ENCODE results near the gene LTN1.
"Not testable (repeated sequence)": the region's sequence is repeated elsewhere in the genome, so short reads cannot be mapped to it uniquely, and the experiment has no call there.

LTN1 gene

DNA sequence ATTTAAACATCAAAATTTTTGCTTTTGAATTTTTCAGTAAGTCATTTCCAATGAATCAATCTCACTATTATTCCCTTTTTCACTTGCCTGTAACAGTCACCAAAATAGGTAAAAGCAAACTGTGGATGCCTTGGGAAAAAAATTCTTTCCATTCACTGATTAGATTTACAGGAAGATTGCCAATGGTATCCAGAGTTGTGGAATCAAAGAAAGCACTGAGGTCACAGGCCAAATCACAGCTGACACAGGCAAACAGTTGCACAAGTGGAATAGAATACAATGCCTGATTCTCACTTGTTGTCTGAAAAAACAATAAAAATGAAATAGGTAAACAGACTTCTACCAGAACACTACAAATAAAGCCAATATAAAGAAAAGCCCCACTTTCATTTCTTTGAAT is 48.4 kb downstream of the LTN1 start:
- no peak overlapping the region for H3K4me3 ChIP-seq (ENCODE audit: low read length)
- DNase-seq (ENCODE audit: low read depth): peak; percentile 9
- TF ChIP-seq, protein P1, sequence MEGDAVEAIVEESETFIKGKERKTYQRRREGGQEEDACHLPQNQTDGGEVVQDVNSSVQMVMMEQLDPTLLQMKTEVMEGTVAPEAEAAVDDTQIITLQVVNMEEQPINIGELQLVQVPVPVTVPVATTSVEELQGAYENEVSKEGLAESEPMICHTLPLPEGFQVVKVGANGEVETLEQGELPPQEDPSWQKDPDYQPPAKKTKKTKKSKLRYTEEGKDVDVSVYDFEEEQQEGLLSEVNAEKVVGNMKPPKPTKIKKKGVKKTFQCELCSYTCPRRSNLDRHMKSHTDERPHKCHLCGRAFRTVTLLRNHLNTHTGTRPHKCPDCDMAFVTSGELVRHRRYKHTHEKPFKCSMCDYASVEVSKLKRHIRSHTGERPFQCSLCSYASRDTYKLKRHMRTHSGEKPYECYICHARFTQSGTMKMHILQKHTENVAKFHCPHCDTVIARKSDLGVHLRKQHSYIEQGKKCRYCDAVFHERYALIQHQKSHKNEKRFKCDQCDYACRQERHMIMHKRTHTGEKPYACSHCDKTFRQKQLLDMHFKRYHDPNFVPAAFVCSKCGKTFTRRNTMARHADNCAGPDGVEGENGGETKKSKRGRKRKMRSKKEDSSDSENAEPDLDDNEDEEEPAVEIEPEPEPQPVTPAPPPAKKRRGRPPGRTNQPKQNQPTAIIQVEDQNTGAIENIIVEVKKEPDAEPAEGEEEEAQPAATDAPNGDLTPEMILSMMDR (conservative IDR thresholded peaks at IDR 0.05; ENCODE audit: low read length): no peak

DNA sequence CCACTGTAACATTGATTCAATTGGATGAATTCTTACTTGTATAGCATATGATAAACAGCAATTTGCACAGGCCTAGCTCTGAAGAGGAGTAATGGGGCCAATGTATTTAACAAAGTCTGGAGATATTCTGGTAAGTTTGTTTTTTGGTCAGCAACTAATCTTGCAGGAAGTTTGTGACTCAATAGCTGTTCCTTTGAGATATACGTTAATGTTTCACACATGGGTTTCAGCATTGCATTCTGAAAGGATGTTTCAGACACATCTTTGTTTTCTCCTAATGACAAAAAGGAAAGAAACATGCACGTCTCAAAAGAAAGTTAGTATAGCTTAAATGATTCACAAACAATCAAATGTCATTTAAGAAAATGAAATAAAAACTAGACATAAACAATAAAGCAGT is 49.0 kb downstream of the LTN1 start:
- H3K4me3 ChIP-seq (ENCODE audit: low read length): no peak overlapping the region
- TF ChIP-seq, protein P1 (conservative IDR thresholded peaks at IDR 0.05; ENCODE audit: low read length): no peak
- DNase-seq (ENCODE audit: low read depth): peak; percentile 20

DNA sequence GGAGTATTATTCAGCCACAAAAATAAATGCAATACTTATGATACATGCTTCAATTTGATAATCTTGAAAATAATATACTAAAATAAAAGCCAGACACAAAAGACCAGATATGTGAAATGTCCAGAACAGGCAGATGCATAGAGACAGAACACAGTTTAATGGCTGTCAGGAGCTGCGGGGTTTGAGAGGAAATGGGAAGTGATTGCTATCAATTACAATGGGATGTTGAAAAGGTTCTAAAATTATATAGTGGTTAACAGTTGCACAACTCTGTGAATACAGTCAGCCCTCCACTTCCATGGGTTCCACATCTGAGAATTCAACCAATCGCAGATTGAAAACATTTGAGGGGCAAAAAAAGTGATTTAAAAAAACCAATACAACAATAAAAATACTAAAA is 54.0 kb downstream of the LTN1 start:
- H3K4me3 ChIP-seq (ENCODE audit: low read length): no peak overlapping the region
- no peak for DNase-seq (ENCODE audit: low read depth)
- TF ChIP-seq, protein P1 (conservative IDR thresholded peaks at IDR 0.05; ENCODE audit: low read length): no peak

DNA sequence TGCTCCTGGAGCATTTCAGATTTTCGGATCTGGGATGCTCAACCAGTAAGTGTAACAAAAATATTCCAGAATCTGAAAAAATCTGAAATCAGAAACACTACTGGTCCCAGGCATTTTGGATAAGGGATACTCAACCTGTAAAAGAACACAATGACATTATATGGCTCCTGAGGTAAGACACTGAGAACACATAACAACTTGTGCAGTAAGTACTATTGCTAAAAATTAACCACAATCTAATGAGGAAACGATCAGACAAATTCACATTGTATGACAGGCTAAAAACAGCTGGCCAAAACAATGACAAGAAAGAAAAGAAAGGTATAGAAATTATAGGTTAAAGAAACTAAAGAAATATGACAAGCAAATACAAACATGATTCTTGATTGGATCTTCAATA is 54.9 kb downstream of the LTN1 start:
- H3K4me3 ChIP-seq (ENCODE audit: low read length): no peak overlapping the region
- no peak for DNase-seq (ENCODE audit: low read depth)
- TF ChIP-seq, protein P1 (conservative IDR thresholded peaks at IDR 0.05; ENCODE audit: low read length): no peak

DNA sequence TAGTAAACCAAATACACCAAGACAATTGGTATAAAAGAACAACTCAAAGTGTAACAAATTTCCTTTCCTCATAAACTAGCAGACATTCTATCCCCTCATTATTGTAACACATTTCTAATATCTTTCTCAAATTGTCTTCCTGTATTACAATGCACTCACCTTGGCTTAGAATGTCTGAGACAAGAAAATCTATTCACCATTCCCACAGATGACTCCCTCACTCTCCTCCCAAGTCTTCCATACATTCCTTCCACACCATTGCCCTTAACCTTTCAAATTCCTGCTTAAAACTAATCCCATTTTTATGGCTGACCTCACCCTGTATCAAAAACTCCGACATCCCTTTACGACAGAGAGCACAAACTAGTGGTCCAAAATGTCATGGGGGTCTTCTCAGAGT is 56.0 kb downstream of the LTN1 start:
- H3K4me3 ChIP-seq (ENCODE audit: low read length): no peak overlapping the region
- DNase-seq (ENCODE audit: low read depth): no peak
- TF ChIP-seq, protein P1 (conservative IDR thresholded peaks at IDR 0.05; ENCODE audit: low read length): no peak

DNA sequence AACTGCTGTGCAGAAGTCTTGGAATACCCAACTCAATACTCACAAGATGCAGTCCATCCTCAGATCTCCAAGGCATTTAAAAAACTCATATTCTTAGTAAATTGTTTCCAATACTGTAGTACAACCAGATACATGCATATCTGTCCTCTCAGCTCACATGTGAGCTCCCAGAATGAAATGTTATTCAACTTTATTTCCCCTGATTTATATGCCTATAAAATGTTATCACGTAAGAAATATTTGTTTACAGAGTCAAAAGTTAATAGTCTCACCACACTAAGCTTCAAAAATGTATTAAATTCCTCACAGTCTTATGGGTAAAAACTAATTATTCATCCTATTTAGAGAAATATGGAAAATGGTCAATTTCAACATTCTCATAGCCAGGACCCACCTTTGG is 56.6 kb downstream of the LTN1 start:
- no peak overlapping the region for H3K4me3 ChIP-seq (ENCODE audit: low read length)
- peak; percentile 4 for DNase-seq (ENCODE audit: low read depth)
- TF ChIP-seq, protein P1 (conservative IDR thresholded peaks at IDR 0.05; ENCODE audit: low read length): no peak

DNA sequence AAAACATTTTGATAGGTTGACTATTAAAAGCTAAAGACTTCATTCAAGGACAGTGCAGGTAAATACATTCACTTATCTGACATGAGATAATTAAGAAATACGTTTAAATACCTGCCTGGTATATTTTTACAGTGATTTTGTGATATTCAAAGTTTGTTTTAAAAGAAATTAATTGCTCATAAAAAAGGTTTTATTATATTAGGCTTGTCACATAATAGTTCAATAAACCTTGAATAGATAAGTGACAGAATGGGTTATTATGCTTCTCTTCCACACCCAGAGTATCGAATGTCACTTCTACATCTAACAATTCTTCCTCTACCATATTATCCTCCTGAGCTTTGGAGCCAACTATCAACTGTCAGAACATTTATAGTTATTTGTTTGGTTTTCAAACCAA is 60.0 kb downstream of the LTN1 start:
- TF ChIP-seq, protein P1 (conservative IDR thresholded peaks at IDR 0.05; ENCODE audit: low read length): no peak
- DNase-seq (ENCODE audit: low read depth): no peak
- no peak overlapping the region for H3K4me3 ChIP-seq (ENCODE audit: low read length)

DNA sequence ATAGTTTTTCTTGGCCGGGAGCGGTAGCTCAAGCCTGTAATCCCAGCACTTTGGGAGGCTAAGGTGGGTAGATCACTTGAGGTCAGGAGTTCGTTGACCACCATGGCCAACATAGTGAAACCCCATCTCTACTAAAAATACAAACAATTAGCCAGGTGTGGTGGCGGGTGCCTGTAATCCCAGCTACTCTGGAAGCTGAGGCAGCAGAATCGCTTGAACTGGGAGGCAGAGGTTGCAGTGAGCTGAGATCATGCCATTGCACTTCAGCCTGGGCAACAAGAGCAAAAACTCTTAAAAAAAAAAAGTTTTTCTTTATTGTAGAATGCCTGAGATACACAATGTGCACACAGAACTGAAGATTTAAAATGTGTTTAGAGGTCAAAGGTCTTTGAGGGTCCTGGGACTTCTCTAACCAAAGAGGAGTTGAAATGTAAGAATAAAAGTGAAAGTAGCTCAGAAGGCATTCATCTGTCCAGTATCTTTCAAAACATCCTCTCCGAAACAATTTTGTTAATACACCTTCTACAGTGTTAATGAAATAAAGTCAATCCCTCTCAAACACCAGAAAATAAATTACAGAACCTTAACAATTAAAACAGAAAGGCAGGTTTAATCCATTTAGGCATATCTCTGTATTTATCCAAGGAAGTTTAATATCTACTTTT is 60.8 kb downstream of the LTN1 start:
- DNase-seq (ENCODE audit: low read depth); H3K4me3 ChIP-seq (ENCODE audit: low read length): not testable (repeated sequence)
